DOHH2 (cell line): Measurements from ENCODE around the gene ABHD3.
"Not testable (repeated sequence)": the region's sequence is repeated elsewhere in the genome, so short reads cannot be mapped to it uniquely, and the experiment has no call there.

ENCODE experiments used
- H3F3A ChIP-seq: fragments of 200-600 bp; sonication (generic), shearing (Covaris generic); 2 replicates; pipeline ENCODE4 v1.6.0; 2016; ENCODE audit warnings: antibody characterized with exemption, mild to moderate bottlenecking; ENCODE audit not compliant: control insufficient read depth, insufficient read depth
- H3K27ac ChIP-seq: fragments of 200-600 bp; sonication (generic); 2 replicates; pipeline ENCODE4 v1.5.1; 2014; ENCODE audit warnings: low read depth, mild to moderate bottlenecking, low read length, moderate library complexity
- H3K27me3 ChIP-seq: fragments of 200-600 bp; sonication (generic); 2 replicates; pipeline ENCODE4 v1.6.1; 2014; ENCODE audit warnings: mild to moderate bottlenecking, low read length, mixed read lengths; ENCODE audit not compliant: control insufficient read depth
- H3K36me3 ChIP-seq: fragments of 200-600 bp; sonication (generic); 2 replicates; pipeline ENCODE4 v1.6.1; 2014; ENCODE audit warnings: mild to moderate bottlenecking, low read length, moderate library complexity, mixed read lengths; ENCODE audit not compliant: control insufficient read depth
- H3K4me1 ChIP-seq: fragments of 200-600 bp; sonication (generic); 2 replicates; pipeline ENCODE4 v1.6.1; 2014; ENCODE audit warnings: mild to moderate bottlenecking, low read length, mixed read lengths; ENCODE audit not compliant: control insufficient read depth
- H3K4me2 ChIP-seq: fragments of 200-600 bp; sonication (generic); 2 replicates; pipeline ENCODE4 v1.6.0; 2014; ENCODE audit warnings: mild to moderate bottlenecking, low read length, moderate library complexity
- H3K4me3 ChIP-seq: fragments of 200-600 bp; sonication (generic); 2 replicates; pipeline ENCODE4 v1.5.1; 2014; ENCODE audit warnings: mild to moderate bottlenecking, low read length, mixed read lengths
- H3K79me2 ChIP-seq: fragments of 200-600 bp; sonication (generic); 2 replicates; pipeline ENCODE4 v1.6.1; 2014; ENCODE audit warnings: mild to moderate bottlenecking, low read length, mixed read lengths; ENCODE audit not compliant: control insufficient read depth
- H3K9me2 ChIP-seq: fragments of 200-600 bp; sonication (generic); replicated peaks from 2 replicates; pipeline ENCODE4 v1.6.1; 2014; ENCODE audit warnings: mild to moderate bottlenecking, low read length, mixed read lengths; ENCODE audit not compliant: control insufficient read depth
- H3K9me3 ChIP-seq: fragments of 200-600 bp; sonication (generic); 2 replicates; pipeline ENCODE4 v1.6.1; 2014; ENCODE audit warnings: antibody characterized with exemption, low read length, mixed read lengths; ENCODE audit not compliant: control insufficient read depth, insufficient read depth
- H4K20me1 ChIP-seq: fragments of 200-600 bp; sonication (generic); 2 replicates; pipeline ENCODE4 v1.6.0; 2014; ENCODE audit warnings: low read depth, mild to moderate bottlenecking, antibody characterized with exemption, low read length, moderate library complexity; ENCODE audit not compliant: control insufficient read depth, insufficient read depth
- EZH2phosphoT487 ChIP-seq: fragments of 200-600 bp; sonication (generic); IDR thresholded peaks from 2 replicates; pipeline ENCODE4 v1.6.1; 2017; ENCODE audit warnings: borderline replicate concordance, mild to moderate bottlenecking, antibody characterized with exemption, low read length, moderate library complexity, mixed read lengths
- TF ChIP-seq, protein P1 (sequence below): fragments of 200-600 bp; sonication (generic); IDR thresholded peaks from one replicate; pipeline ENCODE4 v1.5.1; 2014; ENCODE audit warnings: antibody characterized with exemption, mild to moderate bottlenecking, low read depth, low read length; ENCODE audit not compliant: poor library complexity, severe bottlenecking

Gene ABHD3

DNA sequence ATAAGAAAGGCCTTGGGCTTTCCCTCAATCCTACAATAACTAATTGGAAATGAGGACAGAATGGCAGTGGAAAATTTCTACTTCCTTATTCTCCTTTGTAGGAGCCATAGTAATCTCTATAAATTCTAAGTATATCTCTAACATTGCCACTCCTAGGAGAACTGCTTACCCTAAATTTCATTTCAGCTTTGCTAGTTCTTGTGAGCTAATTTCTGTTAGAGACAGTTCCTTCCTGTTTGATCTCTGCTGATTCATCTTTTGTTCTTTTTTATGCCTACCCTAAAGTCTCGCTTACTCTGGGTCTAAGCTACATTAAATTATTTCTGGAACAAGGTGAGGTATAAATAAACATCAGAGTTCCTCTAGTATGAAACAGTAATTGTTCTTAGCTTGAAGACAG, 25.7 kb downstream of the ABHD3 start:
- no peaks in the 10 kb centered on the region for H3K9me2 ChIP-seq
- H4K20me1 ChIP-seq = no peaks in the 10 kb centered on the region
- H3K9me3 ChIP-seq = no peaks in the 10 kb centered on the region
- H3K36me3 ChIP-seq = peaks cover 49% of the 10 kb centered on the region
- H3K4me2 ChIP-seq = no peak overlapping the region
- H3F3A ChIP-seq = no peaks in the 10 kb centered on the region
- H3K27ac ChIP-seq = no peak overlapping the region
- H3K4me1 ChIP-seq = peaks cover 20% of the 10 kb centered on the region
- no peak overlapping the region for H3K4me3 ChIP-seq
- TF ChIP-seq, protein P1, sequence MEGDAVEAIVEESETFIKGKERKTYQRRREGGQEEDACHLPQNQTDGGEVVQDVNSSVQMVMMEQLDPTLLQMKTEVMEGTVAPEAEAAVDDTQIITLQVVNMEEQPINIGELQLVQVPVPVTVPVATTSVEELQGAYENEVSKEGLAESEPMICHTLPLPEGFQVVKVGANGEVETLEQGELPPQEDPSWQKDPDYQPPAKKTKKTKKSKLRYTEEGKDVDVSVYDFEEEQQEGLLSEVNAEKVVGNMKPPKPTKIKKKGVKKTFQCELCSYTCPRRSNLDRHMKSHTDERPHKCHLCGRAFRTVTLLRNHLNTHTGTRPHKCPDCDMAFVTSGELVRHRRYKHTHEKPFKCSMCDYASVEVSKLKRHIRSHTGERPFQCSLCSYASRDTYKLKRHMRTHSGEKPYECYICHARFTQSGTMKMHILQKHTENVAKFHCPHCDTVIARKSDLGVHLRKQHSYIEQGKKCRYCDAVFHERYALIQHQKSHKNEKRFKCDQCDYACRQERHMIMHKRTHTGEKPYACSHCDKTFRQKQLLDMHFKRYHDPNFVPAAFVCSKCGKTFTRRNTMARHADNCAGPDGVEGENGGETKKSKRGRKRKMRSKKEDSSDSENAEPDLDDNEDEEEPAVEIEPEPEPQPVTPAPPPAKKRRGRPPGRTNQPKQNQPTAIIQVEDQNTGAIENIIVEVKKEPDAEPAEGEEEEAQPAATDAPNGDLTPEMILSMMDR = no peak
- no peak for TF ChIP-seq EZH2phosphoT487
- H3K79me2 ChIP-seq = peaks cover 8% of the 10 kb centered on the region
- H3K27me3 ChIP-seq = no peaks in the 10 kb centered on the region

DNA sequence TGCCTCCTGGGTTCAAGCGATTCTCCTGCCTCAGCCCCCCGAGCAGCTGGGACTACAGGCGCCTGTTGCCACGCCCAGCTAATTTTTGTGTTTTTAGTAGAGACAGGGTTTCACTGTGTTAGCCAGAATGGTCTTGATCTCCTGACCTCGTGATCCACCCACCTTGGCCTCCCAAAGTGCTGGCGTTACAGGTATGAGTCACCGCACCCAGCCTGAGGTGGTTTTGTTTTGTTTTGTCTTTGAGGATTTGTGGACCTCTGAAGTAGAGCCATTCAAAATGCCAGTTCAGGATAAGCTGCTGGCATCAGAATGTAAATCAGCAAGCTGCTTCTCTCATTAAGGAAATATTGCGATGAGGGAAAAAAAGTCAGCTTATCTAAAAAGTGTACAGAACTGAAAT, 29.2 kb downstream of the ABHD3 start:
- H3K27me3 ChIP-seq, H3F3A ChIP-seq, H3K4me3 ChIP-seq, H3K4me1 ChIP-seq, H3K79me2 ChIP-seq, H3K4me2 ChIP-seq, H3K9me2 ChIP-seq, H3K27ac ChIP-seq, H3K9me3 ChIP-seq, H4K20me1 ChIP-seq: not testable (repeated sequence)
- H3K36me3 ChIP-seq = peaks cover 20% of the 10 kb centered on the region

DNA sequence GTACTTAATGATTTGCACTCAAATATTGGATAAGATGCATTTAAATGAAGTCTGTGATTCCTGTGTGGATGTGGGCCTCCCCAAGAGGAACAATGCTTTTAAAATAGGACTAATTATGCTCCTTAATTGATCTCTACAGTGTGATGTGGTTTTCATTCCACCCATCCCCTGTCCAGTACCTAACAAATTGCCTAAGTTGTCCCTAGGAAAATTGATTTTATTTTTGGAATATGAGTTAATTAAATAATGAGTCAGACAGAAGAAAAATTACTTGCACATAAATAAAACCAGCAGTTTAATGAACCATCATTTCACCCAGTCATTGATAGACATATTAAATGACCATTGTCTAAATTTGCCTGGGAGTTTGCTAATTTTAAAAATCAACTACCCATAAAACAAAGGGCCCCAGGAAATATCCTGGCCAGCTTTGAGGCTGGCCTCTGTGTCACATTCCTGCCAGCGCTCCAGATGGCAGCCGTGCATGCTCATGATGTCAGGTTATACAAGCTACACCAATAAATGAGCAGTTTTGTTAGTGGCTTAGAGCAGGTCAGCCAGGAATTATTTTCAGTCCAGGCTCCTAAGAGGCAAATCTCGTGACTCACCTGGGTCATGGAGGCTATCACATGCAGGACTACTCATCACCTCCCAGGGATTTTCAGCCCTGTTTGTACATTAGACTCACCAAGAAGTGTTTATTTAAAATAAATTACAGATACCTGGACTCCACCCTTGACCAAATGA, 31.9 kb downstream of the ABHD3 start:
- H3K9me2 ChIP-seq = no peaks in the 10 kb centered on the region
- H3K79me2 ChIP-seq = no peaks in the 10 kb centered on the region
- H3K9me3 ChIP-seq = no peaks in the 10 kb centered on the region
- no peaks in the 10 kb centered on the region for H4K20me1 ChIP-seq
- no peak overlapping the region for H3K27ac ChIP-seq
- H3K4me2 ChIP-seq = no peak overlapping the region
- no peak overlapping the region for H3K4me3 ChIP-seq
- 0 out of 2 replicates have a peak, but pooled peaks cover 3% of the 10 kb centered on the region for H3F3A ChIP-seq
- peaks cover 7% of the 10 kb centered on the region for H3K36me3 ChIP-seq
- H3K4me1 ChIP-seq = no peaks in the 10 kb centered on the region
- no peaks in the 10 kb centered on the region for H3K27me3 ChIP-seq
- TF ChIP-seq, protein P1 = no peak
- no peak for TF ChIP-seq EZH2phosphoT487

DNA sequence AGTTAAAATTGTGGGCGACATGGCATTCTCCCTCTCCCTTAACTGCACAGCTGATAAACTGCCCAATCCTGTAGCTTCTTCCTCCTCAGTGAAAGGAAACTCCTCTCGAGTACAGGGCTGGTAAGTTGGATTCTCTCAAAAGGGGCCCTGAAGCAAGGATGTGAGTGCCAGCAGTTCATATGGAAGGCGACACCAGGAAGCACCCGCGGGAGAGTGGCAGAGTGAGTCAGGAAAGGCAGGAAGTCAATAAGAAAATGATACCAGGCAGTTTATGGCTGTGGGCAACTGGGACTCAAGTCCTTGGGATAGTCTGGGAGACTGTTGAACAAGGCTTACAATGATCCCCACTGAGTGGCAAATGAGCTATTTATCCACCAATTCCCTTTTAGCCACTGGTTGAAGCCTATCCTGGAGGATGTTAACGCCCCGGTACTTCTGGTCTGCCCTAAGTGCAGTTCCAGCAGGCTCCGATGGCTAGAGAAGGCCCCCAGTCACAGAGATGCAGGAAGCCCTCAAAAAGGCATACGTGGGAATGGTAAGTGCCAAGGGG, 34.8 kb downstream of the ABHD3 start:
- no peak for TF ChIP-seq EZH2phosphoT487
- TF ChIP-seq, protein P1 = no peak

More for the DNA sequence above, 34.8 kb downstream of the ABHD3 start:
- no peaks in the 10 kb centered on the region for H4K20me1 ChIP-seq
- H3K9me2 ChIP-seq = no peaks in the 10 kb centered on the region
- H3K9me3 ChIP-seq = no peaks in the 10 kb centered on the region
- no peak overlapping the region for H3K4me2 ChIP-seq
- no peaks in the 10 kb centered on the region for H3K27me3 ChIP-seq
- no peaks in the 10 kb centered on the region for H3K79me2 ChIP-seq
- no peak overlapping the region for H3K4me3 ChIP-seq
- H3K36me3 ChIP-seq = peaks cover 3% of the 10 kb centered on the region
- H3K4me1 ChIP-seq = no peaks in the 10 kb centered on the region
- 0 out of 2 replicates have a peak, but pooled peaks cover 3% of the 10 kb centered on the region for H3F3A ChIP-seq
- no peak overlapping the region for H3K27ac ChIP-seq
